Karpas-422 (cell line): Measurements from ENCODE around the gene JPH4. TPM values are rescaled to one million over a fixed set of nuclear protein-coding genes. Genes with fewer than 3 reads are reported as not detected.

ENCODE experiments used
- DNase-seq: peaks from one replicate; pipeline ENCODE4 v3.0.0-alpha.2; 2015
- H2AFZ ChIP-seq: fragments of 200-600 bp; sonication (generic); 2 replicates; pipeline ENCODE4 v1.6.1; 2014; ENCODE audit warnings: antibody characterized with exemption, low read length, mixed read lengths
- H3K27ac ChIP-seq: fragments of 200-600 bp; sonication (generic); 2 replicates; pipeline ENCODE4 v1.5.1; 2014; ENCODE audit warnings: mild to moderate bottlenecking, low read length, moderate library complexity
- H3K27me3 ChIP-seq: fragments of 200-600 bp; sonication (generic); 2 replicates; pipeline ENCODE4 v1.6.1; 2014; ENCODE audit warnings: low read length, mixed read lengths
- H3K36me3 ChIP-seq: fragments of 200-600 bp; sonication (generic); 2 replicates; pipeline ENCODE4 v1.6.1; 2014; ENCODE audit warnings: low read length, mixed read lengths; ENCODE audit not compliant: insufficient read depth
- H3K4me1 ChIP-seq: fragments of 200-600 bp; sonication (generic); 2 replicates; pipeline ENCODE4 v1.6.1; 2014; ENCODE audit warnings: mild to moderate bottlenecking, low read length, mixed read lengths
- H3K4me2 ChIP-seq: fragments of 200-600 bp; sonication (generic); 2 replicates; pipeline ENCODE4 v1.6.1; 2014; ENCODE audit warnings: low read length, low read depth, mild to moderate bottlenecking; ENCODE audit not compliant: poor library complexity, severe bottlenecking
- H3K4me3 ChIP-seq: fragments of 200-600 bp; sonication (generic); 2 replicates; pipeline ENCODE4 v1.5.1; 2014; ENCODE audit warnings: mild to moderate bottlenecking, antibody characterized with exemption, low read length, mixed read lengths
- H3K79me2 ChIP-seq: fragments of 200-600 bp; sonication (generic); 2 replicates; pipeline ENCODE4 v1.6.1; 2014; ENCODE audit warnings: mild to moderate bottlenecking, low read length, mixed read lengths
- H3K9ac ChIP-seq: fragments of 200-600 bp; sonication (generic); 2 replicates; pipeline ENCODE4 v1.6.0; 2014; ENCODE audit warnings: low read length
- H3K9me2 ChIP-seq: fragments of 200-600 bp; sonication (generic), shearing (Covaris generic); replicated peaks from 2 replicates; pipeline ENCODE4 v1.6.0; 2014; ENCODE audit warnings: mild to moderate bottlenecking, low read length, moderate library complexity; ENCODE audit not compliant: insufficient read depth
- H3K9me3 ChIP-seq: fragments of 300-700, 200-600 bp; sonication (generic); 2 replicates; pipeline ENCODE4 v1.6.1; 2014; ENCODE audit warnings: low read length, mixed read lengths
- H4K20me1 ChIP-seq: fragments of 200-600 bp; sonication (generic); 2 replicates; pipeline ENCODE4 v1.6.1; 2014; ENCODE audit warnings: mild to moderate bottlenecking, antibody characterized with exemption, low read length, low read depth; ENCODE audit not compliant: insufficient read depth
- total RNA-seq: library from RNA; depleted of rRNA; stranded (reverse); fragments of >200 nt; shearing (Covaris generic); gene quantifications from 2 replicates; pipeline ENCODE4 v1.2.3, GENCODE V29; 2014; ENCODE audit warnings: low replicate concordance

Gene JPH4
- total RNA-seq, 1 experiment from 2014 or later, result not detected

- peaks cover 6% of the 10 kb centered on the region for H4K20me1 ChIP-seq
- H2AFZ ChIP-seq, result peak overlapping the region; percentile 91; the same call in 1 of the 2 replicates
- no peaks in the 10 kb centered on the region for H3K27me3 ChIP-seq
- H3K4me2 ChIP-seq, result peak overlapping the region; percentile 96
- H3K36me3 ChIP-seq, result peaks cover 35% of the 10 kb centered on the region
- peaks cover 36% of the 10 kb centered on the region for H3K4me1 ChIP-seq
- H3K9me2 ChIP-seq, result no peaks in the 10 kb centered on the region
- H3K9ac ChIP-seq, result peak overlapping the region; percentile 93
- peaks cover 40% of the 10 kb centered on the region for H3K79me2 ChIP-seq
- peak overlapping the region; percentile 86 for H3K4me3 ChIP-seq
- H3K27ac ChIP-seq, result peak overlapping the region; percentile 73
- no peaks in the 10 kb centered on the region for H3K9me3 ChIP-seq
- DNase-seq, result peak; percentile 85
These were observed 21.7 kb downstream of the JPH4 start for GRCh38 chr14:23556700-23557440.

DNA sequence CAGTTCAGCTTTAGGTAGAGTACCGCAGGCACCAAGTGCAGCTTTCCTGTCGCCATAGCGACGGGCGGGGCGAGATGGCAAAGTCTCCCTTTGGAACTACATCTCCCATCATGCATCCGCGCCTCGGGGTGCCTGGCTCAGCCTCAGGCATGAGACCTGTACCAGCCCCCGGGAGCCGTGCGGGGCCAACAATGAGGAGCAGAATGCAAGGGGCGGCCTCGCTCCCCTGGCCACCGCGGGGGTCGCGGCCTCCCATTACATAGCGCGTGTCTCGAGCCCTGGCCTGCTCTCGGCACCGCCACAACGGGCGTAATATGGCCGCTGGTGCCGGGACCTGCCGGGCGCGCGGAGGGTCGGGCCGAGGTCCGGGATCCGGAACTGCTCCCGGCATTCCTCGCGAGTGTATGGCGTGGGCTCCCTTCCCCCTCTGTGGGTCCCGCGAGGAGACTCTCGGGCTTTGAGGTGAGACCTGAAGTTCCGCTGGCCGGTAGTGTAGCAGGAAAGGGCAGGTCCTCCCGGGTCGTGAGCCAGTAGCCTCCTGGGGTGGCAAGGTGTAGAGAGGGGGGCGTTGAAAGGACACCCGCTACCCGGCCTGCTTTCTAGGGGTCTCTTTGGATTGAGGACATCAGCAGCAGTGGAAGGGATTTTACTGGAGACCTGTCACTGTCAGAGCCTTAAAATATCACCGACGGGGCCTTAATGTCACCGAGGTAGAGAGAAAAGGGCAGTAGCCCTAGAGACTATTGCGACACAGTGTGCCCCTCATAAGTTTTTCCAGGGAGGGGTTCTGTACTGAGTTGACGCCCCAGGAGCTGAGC lies 22.5 kb downstream of the JPH4 start, which contains the start of gene THTPA:
TSS of gene THTPA (plus strand) at position 390 of the 818 bp plus-strand sequence. CDS start 487 bp downstream, outside the sequence.
- no peaks in the 10 kb centered on the region for H3K9me3 ChIP-seq
- H3K79me2 ChIP-seq, result peaks cover 40% of the 10 kb centered on the region
- DNase-seq, result peak; percentile 98
- H3K4me2 ChIP-seq, result peak within 1 kb of the TSS; percentile 96
- peaks cover 29% of the 10 kb centered on the region for H3K36me3 ChIP-seq
- peak within 1 kb of the TSS; percentile 86 for H3K4me3 ChIP-seq
- peaks cover 6% of the 10 kb centered on the region for H4K20me1 ChIP-seq
- H3K27me3 ChIP-seq, result no peaks in the 10 kb centered on the region
- H2AFZ ChIP-seq, result peak within 1 kb of the TSS; percentile 91; the same call in 1 of the 2 replicates
- H3K9me2 ChIP-seq, result no peaks in the 10 kb centered on the region
- peaks cover 44% of the 10 kb centered on the region for H3K4me1 ChIP-seq
- H3K27ac ChIP-seq, result peak within 1 kb of the TSS; percentile 73
- peak within 1 kb of the TSS; percentile 93 for H3K9ac ChIP-seq

DNA sequence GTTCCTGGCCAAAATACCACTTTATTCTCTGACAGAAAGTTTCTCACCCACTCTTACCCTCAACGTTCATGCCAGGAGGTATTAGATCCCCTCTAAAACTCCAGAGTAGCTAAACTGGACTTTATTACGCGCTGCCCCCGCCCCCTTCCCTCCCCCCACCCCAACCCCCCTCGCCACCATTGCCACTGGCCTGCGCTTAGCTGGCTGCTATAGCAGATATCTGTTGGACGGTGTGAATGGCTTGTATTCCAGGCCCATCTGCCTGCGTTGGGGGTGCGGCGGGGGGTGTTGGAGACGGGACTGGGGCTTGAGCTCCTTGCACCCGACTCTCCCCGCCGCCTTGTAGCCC lies 23.1 kb downstream of the JPH4 start:
- Histone ChIP-seq H2AFZ (peak overlapping the region; percentile 91; the same call in 1 of the 2 replicates), H3K4me1 (peaks cover 50% of the 10 kb centered on the region), H3K79me2 (peaks cover 40% of the 10 kb centered on the region), H3K27me3 (no peaks in the 10 kb centered on the region), H4K20me1 (peaks cover 6% of the 10 kb centered on the region), H3K9me3 (no peaks in the 10 kb centered on the region), H3K36me3 (peaks cover 24% of the 10 kb centered on the region), H3K9ac (peak overlapping the region; percentile 93), H3K9me2 (no peaks in the 10 kb centered on the region), H3K4me3 (peak overlapping the region; percentile 86), H3K4me2 (peak overlapping the region; percentile 96), H3K27ac (peak overlapping the region; percentile 73; the same call in 1 of the 2 replicates)
- DNase-seq, result no peak

DNA sequence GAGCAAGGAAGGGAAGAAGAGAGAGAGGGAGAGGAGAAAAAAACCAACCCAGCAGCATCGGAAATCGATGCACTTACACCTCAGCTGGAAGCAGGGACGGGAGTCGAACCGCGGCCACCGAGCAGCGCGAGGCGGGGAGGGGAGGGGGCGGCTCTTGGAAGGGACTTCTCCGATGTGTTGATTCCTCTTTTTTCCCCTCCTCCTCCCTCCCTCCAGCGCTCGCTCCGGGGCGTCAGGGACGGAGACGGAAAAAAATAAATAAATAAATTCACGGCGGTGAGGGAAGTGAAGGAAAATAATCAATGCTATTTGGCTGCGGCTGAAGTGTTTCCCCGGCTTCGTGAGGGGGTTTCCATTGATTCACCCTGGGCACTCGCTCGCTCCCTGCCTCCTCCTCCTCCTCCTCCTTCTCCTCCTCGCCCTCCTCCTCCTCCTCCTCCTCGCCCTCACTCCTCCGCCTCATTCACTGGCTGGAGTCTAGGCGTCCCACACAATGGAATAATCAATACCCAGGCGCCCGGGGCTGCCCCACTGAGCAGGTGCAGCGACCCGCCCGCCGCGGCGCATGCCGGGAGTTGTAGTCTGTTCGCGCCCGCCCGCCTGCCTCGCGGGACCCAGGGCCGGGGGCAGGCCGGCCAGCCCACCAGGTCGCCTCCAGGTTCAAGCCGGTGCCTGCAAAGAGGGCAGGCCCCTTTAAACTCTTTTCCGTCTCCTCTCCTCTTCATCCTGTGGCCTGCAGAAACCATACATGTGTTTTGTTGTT lies 27.1 kb downstream of the JPH4 start, which contains the start of gene ZFHX2:
TSS of gene ZFHX2 (minus strand) at position 500 of the 763 bp plus-strand sequence. CDS start 16,440 bp downstream, outside the sequence.
- H3K4me3 ChIP-seq, result peak within 1 kb of the TSS; percentile 79
- H3K4me2 ChIP-seq, result peak within 1 kb of the TSS; percentile 83
- H3K27me3 ChIP-seq, result no peaks in the 10 kb centered on the region
- H3K27ac ChIP-seq, result no peak within 1 kb of the TSS
- peaks cover 26% of the 10 kb centered on the region for H3K4me1 ChIP-seq
- peak within 1 kb of the TSS; percentile 73 for H3K9ac ChIP-seq
- H4K20me1 ChIP-seq, result no peaks in the 10 kb centered on the region
- peak; percentile 89 for DNase-seq
- H3K79me2 ChIP-seq, result peaks cover 7% of the 10 kb centered on the region
- no peaks in the 10 kb centered on the region for H3K9me2 ChIP-seq
- H3K9me3 ChIP-seq, result no peaks in the 10 kb centered on the region
- H2AFZ ChIP-seq, result peak within 1 kb of the TSS; percentile 98
- no peaks in the 10 kb centered on the region for H3K36me3 ChIP-seq

DNA sequence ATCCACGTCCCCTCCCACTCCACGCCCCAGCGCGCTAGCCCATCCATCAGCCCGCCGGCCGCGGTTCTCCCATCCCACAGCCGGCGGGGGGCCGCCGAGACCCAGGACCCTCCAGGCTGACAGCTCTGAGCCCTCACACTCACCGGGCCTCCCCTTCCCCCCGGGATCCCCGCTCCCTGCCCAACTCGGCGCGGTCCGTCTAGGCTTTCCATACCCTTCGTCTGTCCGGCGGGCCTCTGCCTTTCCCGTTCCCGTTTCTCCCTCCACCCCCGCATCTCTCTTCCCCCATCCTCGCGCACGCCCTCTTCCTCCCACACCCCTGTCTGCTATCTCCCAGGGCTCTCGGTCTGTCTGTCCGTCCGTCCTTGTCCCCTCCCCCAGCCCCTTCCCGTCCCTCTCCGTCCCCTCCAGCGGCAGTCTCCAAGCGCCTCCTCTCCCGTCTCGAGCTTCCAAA lies 27.8 kb downstream of the JPH4 start:
- Histone ChIP-seq H3K9me2 (no peaks in the 10 kb centered on the region), H3K4me1 (peaks cover 26% of the 10 kb centered on the region), H3K79me2 (0 out of 2 replicates have a peak, but pooled peaks cover 4% of the 10 kb centered on the region), H3K4me2 (peak overlapping the region; percentile 83), H3K4me3 (peak overlapping the region; percentile 79), H4K20me1 (no peaks in the 10 kb centered on the region), H3K9ac (peak overlapping the region; percentile 73), H3K27me3 (no peaks in the 10 kb centered on the region), H3K9me3 (no peaks in the 10 kb centered on the region), H3K27ac (no peak overlapping the region), H2AFZ (peak overlapping the region; percentile 98), H3K36me3 (no peaks in the 10 kb centered on the region)
- DNase-seq, result no peak

DNA sequence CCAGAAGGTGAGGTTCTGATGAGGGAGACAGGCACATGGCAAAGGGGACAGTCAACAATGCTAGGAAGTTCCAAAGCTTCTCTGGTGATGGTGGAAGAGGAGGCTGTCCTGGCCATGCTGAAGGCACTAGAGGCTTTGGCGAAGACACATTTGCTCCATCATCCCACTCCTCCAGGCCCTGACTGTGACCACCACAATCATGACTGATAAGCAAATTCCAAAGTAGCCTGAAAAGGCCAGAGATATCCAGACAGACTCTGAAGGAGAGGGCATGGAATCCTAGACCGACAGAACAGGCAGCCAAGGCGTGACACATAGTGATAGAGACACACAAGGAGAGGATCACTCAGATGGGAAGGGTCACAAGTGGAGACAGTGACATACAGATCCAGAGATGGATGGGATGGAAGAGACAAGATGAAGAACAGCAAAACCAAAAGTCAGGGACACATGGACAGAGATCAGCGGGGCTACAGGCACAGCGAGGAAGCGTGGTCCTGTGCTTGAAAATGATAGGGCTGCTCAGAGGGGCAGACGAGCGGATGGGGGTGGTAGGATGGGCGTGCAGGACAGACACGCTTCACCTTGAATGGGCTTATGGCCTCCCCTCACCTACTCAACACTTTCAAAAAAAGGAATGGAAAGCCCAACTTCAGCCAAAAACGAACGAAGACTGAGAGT lies 28.3 kb downstream of the JPH4 start:
- DNase-seq, result no peak

More for the DNA sequence above, 28.3 kb downstream of the JPH4 start:
- Histone ChIP-seq H3K9me3 (no peaks in the 10 kb centered on the region), H3K9ac (no peak overlapping the region; the same call in 1 of the 2 replicates), H3K79me2 (0 out of 2 replicates have a peak, but pooled peaks cover 4% of the 10 kb centered on the region), H3K27ac (no peak overlapping the region), H3K4me2 (peak overlapping the region; percentile 83), H3K9me2 (no peaks in the 10 kb centered on the region), H2AFZ (no peak overlapping the region), H3K4me1 (peaks cover 25% of the 10 kb centered on the region), H3K4me3 (peak overlapping the region; percentile 79; the same call in 1 of the 2 replicates), H4K20me1 (no peaks in the 10 kb centered on the region), H3K27me3 (no peaks in the 10 kb centered on the region), H3K36me3 (no peaks in the 10 kb centered on the region)
